ENCODE results near the gene PIP4K2B. TPM values are rescaled to one million over a fixed set of nuclear protein-coding genes. Genes with fewer than 3 reads are reported as not detected.

The PIP4K2B gene
- total RNA-seq, 4 donors from 2014 or later: 47.9 to 79.0 (median 74.8) TPM

DNA sequence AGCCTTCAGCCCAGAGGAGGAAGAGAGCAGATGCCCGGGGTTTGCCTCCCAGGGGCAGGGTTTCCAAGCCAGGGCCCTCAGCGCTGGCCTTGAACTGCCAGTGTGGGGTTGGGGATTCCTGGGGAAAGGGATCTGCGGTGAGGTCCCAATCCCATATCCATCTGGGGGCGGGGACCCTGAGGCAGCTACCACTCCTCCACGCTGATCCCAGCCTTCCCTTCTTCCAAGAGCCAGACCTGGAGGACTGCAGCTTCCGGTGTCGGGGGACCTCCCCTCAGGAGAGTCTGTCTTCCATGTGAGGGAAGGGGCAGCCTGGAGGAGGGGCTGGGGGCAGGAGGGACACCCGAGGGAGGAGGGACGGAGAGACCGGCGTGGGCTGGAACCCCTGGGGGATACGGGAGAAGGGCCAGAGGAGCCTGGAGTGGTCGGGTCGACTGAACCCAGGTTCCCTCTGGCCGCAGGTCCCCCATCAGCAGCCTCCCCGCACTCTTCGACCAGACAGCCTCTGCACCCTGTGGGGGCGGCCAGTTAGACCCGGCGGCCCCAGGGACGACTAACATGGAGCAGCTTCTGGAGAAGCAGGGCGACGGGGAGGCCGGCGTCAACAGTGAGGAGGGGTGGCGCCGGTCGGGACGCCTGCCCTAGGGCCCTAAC lies 79.9 kb downstream of the PIP4K2B start:
- H3K36me3 ChIP-seq: peaks cover 3 to 97% (median 15%) of the 10 kb centered on the region in 3 donors
- TF ChIP-seq POLR2A (IDR thresholded peaks at IDR 0.05) (no peak), CTCF (IDR thresholded peaks at IDR 0.05) (no peak), EP300 (IDR thresholded peaks at IDR 0.05) (no peak)
- H3K27ac ChIP-seq: peak overlapping the region in 3 of 4 donors; percentile 51 to 75 (median 70)
- no peaks in the 10 kb centered on the region for H3K9me3 ChIP-seq
- H3K4me3 ChIP-seq: no peak overlapping the region
- H3K4me1 ChIP-seq: peaks cover 0 to 37% (median 28%) of the 10 kb centered on the region in 4 donors
- DNase-seq (ENCODE audit: low spot score in 2 of 2): no peak
- 77% methylated on average over 27 to 29 of the region's 29 CpGs for WGBS, 2 donors
- H3K27me3 ChIP-seq: no peaks in the 10 kb centered on the region

DNA sequence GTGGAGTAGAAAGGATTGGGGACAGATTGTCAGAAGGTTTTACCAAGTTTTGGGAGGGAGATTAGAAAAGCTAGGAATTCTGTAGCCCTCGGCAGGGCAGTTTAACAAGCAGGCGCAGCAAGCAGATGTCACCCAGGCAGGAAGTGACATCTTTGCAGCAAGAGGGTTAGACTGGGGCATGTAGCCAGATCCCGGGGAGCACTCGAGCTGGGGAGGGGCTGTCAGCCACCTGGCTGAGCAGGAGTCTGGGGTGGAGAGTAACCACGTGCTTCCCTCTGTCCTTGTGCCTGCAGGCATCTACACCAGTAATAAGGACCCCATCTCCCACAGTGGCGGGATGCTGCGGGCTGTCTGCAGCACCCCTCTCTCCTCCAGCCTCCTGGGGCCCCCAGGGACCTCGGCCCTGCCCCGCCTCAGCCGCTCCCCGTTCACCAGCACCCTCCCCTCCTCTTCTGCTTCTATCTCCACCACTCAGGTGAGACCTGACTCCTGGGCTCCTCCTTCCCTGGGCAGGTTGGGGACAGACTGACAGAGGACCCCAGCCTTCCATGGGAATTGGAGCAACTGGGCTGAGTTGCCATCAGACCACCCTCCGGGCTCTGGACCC lies 82.1 kb downstream of the PIP4K2B start:
- Histone ChIP-seq H3K27me3 (no peaks in the 10 kb centered on the region), H3K4me1 (peaks cover 0 to 29% (median 21%) of the 10 kb centered on the region in 4 donors), H3K9me3 (no peaks in the 10 kb centered on the region), H3K36me3 (peaks cover 3 to 100% (median 15%) of the 10 kb centered on the region in 3 donors), H3K4me3 (no peak overlapping the region), H3K27ac (no peak overlapping the region)
- WGBS, 2 donors: 82 to 91% methylated on average over 12 of the region's 12 CpGs
- no peak for DNase-seq (ENCODE audit: low spot score in 2 of 2)
- TF ChIP-seq CTCF (IDR thresholded peaks at IDR 0.05) (no peak), EP300 (IDR thresholded peaks at IDR 0.05) (no peak), POLR2A (IDR thresholded peaks at IDR 0.05) (no peak)

GRCh38 chr17:38716368-38717005 lies 82.9 kb downstream of the PIP4K2B start:
- WGBS, 2 donors: 81 to 90% methylated on average over 18 of the region's 18 CpGs
- Histone ChIP-seq H3K9me3 (no peaks in the 10 kb centered on the region), H3K27me3 (no peaks in the 10 kb centered on the region), H3K27ac (no peak overlapping the region), H3K36me3 (peaks cover 3 to 100% (median 15%) of the 10 kb centered on the region in 3 donors), H3K4me1 (peaks cover 0 to 21% (median 14%) of the 10 kb centered on the region in 4 donors), H3K4me3 (no peak overlapping the region)
- DNase-seq (ENCODE audit: low spot score in 2 of 2): no peak
- TF ChIP-seq POLR2A (IDR thresholded peaks at IDR 0.05) (no peak), CTCF (IDR thresholded peaks at IDR 0.05) (no peak), EP300 (IDR thresholded peaks at IDR 0.05) (no peak)

Small RNA genes within 50 kb of the gene (small RNA-seq; reads per million reads assigned to genes)
- gene MIR4726 (not detected), gene MIR4727 (not detected), gene RNA5SP440 (1.2 reads per million, percentile 32 among the genes with 10 or more reads in this experiment), gene RNU6-866P (not detected)

Other genes with a start within 250 kb of the PIP4K2B start
- gene SRCIN1, start 193.6 kb downstream of the PIP4K2B start, total RNA-seq: 1 to 10 TPM in 2 of 4 donors, under 1 TPM in 2; 0.44 to 5.4 (median 1.5) TPM
- gene EPOP, start 124.6 kb downstream of the PIP4K2B start, total RNA-seq: 1 to 10 TPM; 1.3 to 5.7 (median 4.6) TPM
- 100 to 1,000 TPM in 2 of 4 donors, 10 to 100 TPM in 2; 83.9 to 185 (median 116) TPM for gene MLLT6, start 94.3 kb downstream of the PIP4K2B start, total RNA-seq
- gene CISD3, start 69.2 kb downstream of the PIP4K2B start, total RNA-seq: 10 to 100 TPM; 10.2 to 19.2 (median 16.5) TPM
- 10 to 100 TPM in 3 of 4 donors, 1 to 10 TPM in 1; 7.7 to 50.0 (median 17.6) TPM for gene PCGF2, start 51.2 kb downstream of the PIP4K2B start, total RNA-seq
- gene PSMB3, start 46.8 kb downstream of the PIP4K2B start, total RNA-seq: 100 to 1,000 TPM in 3 of 4 donors, 10 to 100 TPM in 1; 88.8 to 146 (median 141) TPM
- gene CWC25, start 25.8 kb upstream of the PIP4K2B start, total RNA-seq: 10 to 100 TPM; 19.0 to 43.3 (median 24.9) TPM
- gene RPL23, start 54.2 kb upstream of the PIP4K2B start, total RNA-seq: 1,000 to 10,000 TPM; 1,112 to 1,642 (median 1,331) TPM
- gene LASP1, start 70.5 kb upstream of the PIP4K2B start, total RNA-seq: 100 to 1,000 TPM; 110 to 165 (median 137) TPM
- gene FBXO47, start 167.8 kb upstream of the PIP4K2B start, total RNA-seq: not detected

All from tibial nerve (tissue), 4 donors.